Psoas muscle (tissue), 8 donors: ENCODE results near the gene SHMT2. TPM values are rescaled to one million over a fixed set of nuclear protein-coding genes. Genes with fewer than 3 reads are reported as not detected.

ENCODE experiments used
- ATAC-seq, 4 donors: fragments of 200-7000 bp; cut with Tn5 transposase; one replicate each; pipeline ENCODE4 v1.9.1; 2020; ENCODE audit warnings: moderate library complexity in 3 of 4, mild to moderate bottlenecking in 2 of 4
- DNase-seq, 2 donors: peaks; one replicate each; pipeline ENCODE4 v3.0.0-alpha.2; 2020
- H3K27ac ChIP-seq: fragments of 200-600 bp; one replicate; pipeline ENCODE4 v1.8.0; 2022
- H3K27me3 ChIP-seq, 3 donors: fragments of 200-600 bp in 1 of 3; one replicate each; pipeline versions ENCODE4 v1.6.1 to v1.8.0; 2013 to 2022; ENCODE audit warnings: low read length in 2 of 3, mild to moderate bottlenecking in 2 of 3, moderate library complexity in 1 of 3; ENCODE audit not compliant: insufficient read depth in 3 of 3
- H3K36me3 ChIP-seq, 2 donors: fragments of 200-600 bp in 1 of 2; one replicate each; pipeline versions ENCODE4 v1.6.1 to v1.8.0; 2013 to 2022; ENCODE audit warnings: low read depth in 1 of 2, mild to moderate bottlenecking in 1 of 2, moderate library complexity in 1 of 2; ENCODE audit not compliant: insufficient read depth in 1 of 2
- H3K4me1 ChIP-seq: fragments of 200-600 bp; one replicate; pipeline ENCODE4 v1.8.0; 2022
- H3K4me3 ChIP-seq: fragments of 200-600 bp; one replicate; pipeline ENCODE4 v1.8.0; 2022; ENCODE audit warnings: mild to moderate bottlenecking
- H3K9me3 ChIP-seq: fragments of 200-600 bp; one replicate; pipeline ENCODE4 v1.8.0; 2022
- CTCF ChIP-seq: fragments of 200-600 bp; IDR thresholded peaks from one replicate; pipeline ENCODE4 v1.8.0; 2022; ENCODE audit warnings: antibody characterized with exemption
- WGBS, 3 donors: extraction: QIAGEN DNeasy Blood & Tissue Kit; methylation state at CpG; one replicate each; pipeline versions ENCODE4 v1.1.6 to v1.1.7; 2013; 5-methylcytosine and 5-hydroxymethylcytosine counted together
- intact Hi-C, 2 donors: fragments of 100-400 bp; cut with DNase I; formaldehyde crosslinking; loops; one replicate each; pipeline versions ENCODE4 v1.11.0 to v1.14.2; 2022
- polyA plus RNA-seq, 3 donors: library from polyadenylated mRNA; stranded (reverse); fragments of 200-250 nt; gene quantifications; one replicate each; pipeline ENCODE4 v1.2.3, GENCODE V29; 2013
- total RNA-seq, 4 donors: library from RNA; stranded (reverse); fragmentation: NEBNext Ultra II Directional in 2 of 4; extraction: Animal tissue kit (Norgen Biotek cat#: 25700) in 2 of 4; gene quantifications; one replicate each; pipeline versions ENCODE4 v1.2.1 to v1.2.4, GENCODE V29; 2021 to 2023
- donor health status: healthy with polysubstance abuse.
- donor health status: DM: no; HTN: no; CAD: no; lungs with moderate emphysema.
- donor health status: Bipolar disorder and iron deficiency.
- donor health status: healthy.
- donor health status: DM: yes; HTN: yes; CAD: no.
- donor health status: DM: no; HTN: no; CAD: no.
- donor health status: DM: no; HTN: no; CAD: no.
- donor health status: DM: yes; HTN: yes; CAD: no.

SHMT2 gene
- total and polyA plus RNA-seq, 7 donors = 36.6 to 66.8 (median 53.6) TPM

GRCh38 chr12:57200497-57200896 is 29.0 kb upstream of the SHMT2 start:
- Histone ChIP-seq H3K4me3 (no peak overlapping the region), H3K27ac (no peak overlapping the region), H3K4me1 (no peaks in the 10 kb centered on the region), H3K27me3 (no peaks in the 10 kb centered on the region), H3K9me3 (no peaks in the 10 kb centered on the region), H3K36me3 (peaks cover 0 to 71% of the 10 kb centered on the region in 2 donors)
- ATAC-seq = no peak
- no peak for TF ChIP-seq CTCF
- intact Hi-C loops = no loop called here
- DNase-seq = no peak
- WGBS, 3 donors = 86 to 94% (median 91%) methylated on average over 13 to 15 of the region's 15 CpGs

GRCh38 chr12:57201219-57201618 is 28.3 kb upstream of the SHMT2 start:
- no peak for DNase-seq
- Histone ChIP-seq H3K36me3 (peaks cover 0 to 65% of the 10 kb centered on the region in 2 donors), H3K4me1 (no peaks in the 10 kb centered on the region), H3K4me3 (no peak overlapping the region), H3K9me3 (no peaks in the 10 kb centered on the region), H3K27me3 (no peaks in the 10 kb centered on the region), H3K27ac (no peak overlapping the region)
- ATAC-seq = no peak
- 45 to 60% (median 51%) methylated on average over 8 of the region's 8 CpGs for WGBS, 3 donors
- intact Hi-C loops = no loop called here
- TF ChIP-seq CTCF = no peak

DNA sequence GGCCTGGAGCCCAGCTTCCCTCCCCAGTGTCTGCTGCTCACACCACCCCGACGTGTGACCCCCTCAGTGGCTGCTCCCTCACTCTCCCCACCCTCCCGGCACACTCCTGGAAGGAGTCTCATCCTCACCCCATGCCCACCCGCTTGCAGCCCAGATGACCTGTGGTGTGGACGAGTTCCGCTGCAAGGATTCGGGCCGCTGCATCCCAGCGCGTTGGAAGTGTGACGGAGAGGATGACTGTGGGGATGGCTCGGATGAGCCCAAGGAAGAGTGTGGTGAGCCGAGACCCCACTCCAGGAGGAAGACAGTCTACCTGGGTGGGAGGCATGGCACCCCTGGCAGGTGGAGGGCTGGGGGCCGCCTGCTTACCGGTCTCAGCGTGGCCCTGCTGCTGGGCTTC is 27.9 kb upstream of the SHMT2 start:
- intact Hi-C loops = no loop called here
- no peak for TF ChIP-seq CTCF
- no peak for ATAC-seq
- DNase-seq = no peak
- Histone ChIP-seq H3K4me1 (no peaks in the 10 kb centered on the region), H3K9me3 (no peaks in the 10 kb centered on the region), H3K36me3 (peaks cover 0 to 61% of the 10 kb centered on the region in 2 donors), H3K27me3 (no peaks in the 10 kb centered on the region), H3K27ac (no peak overlapping the region), H3K4me3 (no peak overlapping the region)
- 78 to 83% (median 79%) methylated on average over 13 to 16 of the region's 16 CpGs for WGBS, 3 donors

DNA sequence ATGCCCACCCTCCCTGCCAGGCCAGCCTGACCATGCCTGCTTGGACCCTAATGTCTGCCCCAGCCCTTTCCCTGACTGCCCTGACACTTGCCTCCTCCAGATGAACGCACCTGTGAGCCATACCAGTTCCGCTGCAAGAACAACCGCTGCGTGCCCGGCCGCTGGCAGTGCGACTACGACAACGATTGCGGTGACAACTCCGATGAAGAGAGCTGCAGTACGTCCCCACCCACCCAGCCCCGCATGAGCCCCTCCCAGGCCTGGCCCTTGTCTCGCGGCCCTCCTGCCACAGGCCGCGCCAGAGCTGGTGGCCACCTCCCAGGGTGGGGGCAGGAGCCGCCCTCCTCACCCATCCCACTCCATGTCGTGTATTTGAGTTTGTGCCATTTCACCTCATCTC is 27.2 kb upstream of the SHMT2 start:
- intact Hi-C loops = no loop called here
- no peak for TF ChIP-seq CTCF
- Histone ChIP-seq H3K27ac (no peak overlapping the region), H3K27me3 (no peaks in the 10 kb centered on the region), H3K4me3 (no peak overlapping the region), H3K4me1 (no peaks in the 10 kb centered on the region), H3K9me3 (no peaks in the 10 kb centered on the region), H3K36me3 (peaks cover 0 to 56% of the 10 kb centered on the region in 2 donors)
- WGBS, 3 donors = 68 to 79% (median 76%) methylated on average over 19 of the region's 19 CpGs
- no peak for ATAC-seq
- no peak for DNase-seq

DNA sequence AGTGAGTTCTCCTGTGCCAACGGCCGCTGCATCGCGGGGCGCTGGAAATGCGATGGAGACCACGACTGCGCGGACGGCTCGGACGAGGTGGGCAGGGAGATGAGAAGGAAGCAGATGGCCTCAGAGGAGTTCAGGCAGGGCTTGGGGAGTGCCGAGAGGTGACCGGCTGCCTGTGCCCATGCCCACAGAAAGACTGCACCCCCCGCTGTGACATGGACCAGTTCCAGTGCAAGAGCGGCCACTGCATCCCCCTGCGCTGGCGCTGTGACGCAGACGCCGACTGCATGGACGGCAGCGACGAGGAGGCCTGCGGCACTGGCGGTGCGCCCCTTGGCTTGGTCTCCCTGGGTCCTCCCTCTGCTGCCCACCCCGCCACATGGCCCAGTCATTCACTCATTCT is 26.3 kb upstream of the SHMT2 start:
- no peak for TF ChIP-seq CTCF
- Histone ChIP-seq H3K27me3 (no peaks in the 10 kb centered on the region), H3K4me3 (no peak overlapping the region), H3K27ac (no peak overlapping the region), H3K9me3 (no peaks in the 10 kb centered on the region), H3K4me1 (no peaks in the 10 kb centered on the region), H3K36me3 (peaks cover 0 to 48% of the 10 kb centered on the region in 2 donors)
- intact Hi-C loops = no loop called here
- DNase-seq (no peak), ATAC-seq (no peak)
- 64 to 78% (median 68%) methylated on average over 27 to 28 of the region's 28 CpGs for WGBS, 3 donors
